HepG2 (cell line): ENCODE results near the gene TRMT10C. TPM values are rescaled to one million over a fixed set of nuclear protein-coding genes. Genes with fewer than 3 reads are reported as not detected.

ENCODE experiments used
- ARID2 ChIP-seq: sonication (generic); formaldehyde crosslinking; IDR thresholded peaks from 2 replicates; pipeline ENCODE4 v1.8.1; 2022; ENCODE audit warnings: mild to moderate bottlenecking, missing genetic modification reagents, borderline replicate concordance
- ELF4 ChIP-seq: sonication (generic); formaldehyde crosslinking; IDR thresholded peaks from 2 replicates; pipeline ENCODE4 v1.5.0; 2020; ENCODE audit warnings: missing genetic modification reagents, mild to moderate bottlenecking, moderate library complexity, borderline replicate concordance
- FOXA1 ChIP-seq, 2 experiments: fragments of 450-650 bp in 1 of 2; sonication (generic) in 1 of 2; formaldehyde crosslinking in 1 of 2; IDR thresholded peaks; 2 replicates each; pipeline versions ENCODE4 v1.4.0 to v1.6.1; 2016 to 2020; ENCODE audit warnings: missing genetic modification reagents in 1 of 2
- GPBP1L1 ChIP-seq: sonication (generic); formaldehyde crosslinking; IDR thresholded peaks from 2 replicates; pipeline ENCODE4 v1.5.0; 2020; ENCODE audit warnings: mild to moderate bottlenecking, missing genetic modification reagents
- JDP2 ChIP-seq: sonication (generic); formaldehyde crosslinking; IDR thresholded peaks from 2 replicates; pipeline ENCODE4 v1.8.1; 2022; ENCODE audit warnings: missing genetic modification reagents, borderline replicate concordance
- NCOA1 ChIP-seq: sonication (generic); formaldehyde crosslinking; IDR thresholded peaks from 2 replicates; pipeline ENCODE4 v1.9.0; 2021; ENCODE audit warnings: missing genetic modification reagents
- REPIN1 ChIP-seq: sonication (generic); formaldehyde crosslinking; IDR thresholded peaks from 2 replicates; pipeline ENCODE4 v1.8.0; 2022; ENCODE audit warnings: missing genetic modification reagents, low read depth, mild to moderate bottlenecking, borderline replicate concordance
- RFX3 ChIP-seq: IDR thresholded peaks from 2 replicates; pipeline ENCODE4 v1.6.1; 2016; ENCODE audit warnings: missing biosample characterization, missing genetic modification reagents
- TOE1 ChIP-seq: sonication (generic); formaldehyde crosslinking; IDR thresholded peaks from 2 replicates; pipeline ENCODE4 v1.4.0; 2020; ENCODE audit warnings: mild to moderate bottlenecking, missing genetic modification reagents
- ZC3H13 ChIP-seq: sonication (generic); formaldehyde crosslinking; IDR thresholded peaks from 2 replicates; pipeline ENCODE4 v1.8.1; 2023; ENCODE audit warnings: mild to moderate bottlenecking, missing genetic modification reagents, moderate library complexity
- ZMYM3 ChIP-seq: sonication (generic); formaldehyde crosslinking; IDR thresholded peaks from 2 replicates; pipeline ENCODE4 v1.5.1; 2020; ENCODE audit warnings: mild to moderate bottlenecking, missing genetic modification reagents
- polyA plus RNA-seq, 8 experiments: library from polyadenylated mRNA; depleted of rRNA in 3 of 8; stranded (reverse) in 7 of 8; unstranded in 1 of 8; fragments of >200 nt; fragmentation: Illumina TruSeq in 4 of 8; extraction: Trizol in 4 of 8; gene quantifications; 2 replicates each; pipeline versions ENCODE4 v1.2.1 to v1.2.3, GENCODE V29; 2011 to 2016; ENCODE audit warnings: low read depth in 4 of 8, missing spikeins in 1 of 8, mixed read lengths in 1 of 8; ENCODE audit not compliant: insufficient read depth in 1 of 8
- total RNA-seq, 5 experiments: library from RNA; depleted of rRNA; stranded (reverse); fragments of >200 nt; fragmentation: Illumina TruSeq; extraction: Trizol; gene quantifications; 2 replicates each; pipeline ENCODE4 v1.2.3, GENCODE V29; 2016; ENCODE audit warnings: low read depth in 1 of 5
- TF ChIP-seq, protein P1 (sequence below): sonication (generic); formaldehyde crosslinking; IDR thresholded peaks from 2 replicates; pipeline ENCODE4 v1.4.0; 2020; ENCODE audit warnings: missing genetic modification reagents
- TF ChIP-seq, protein P2 (sequence below): sonication (generic); formaldehyde crosslinking; IDR thresholded peaks from 2 replicates; pipeline ENCODE4 v1.4.0; 2020; ENCODE audit warnings: missing genetic modification reagents
- TF ChIP-seq, protein P3 (sequence below): sonication (generic); formaldehyde crosslinking; IDR thresholded peaks from 2 replicates; pipeline ENCODE4 v1.4.0; 2020; ENCODE audit warnings: missing genetic modification reagents
- TF ChIP-seq, protein P4 (sequence below): IDR thresholded peaks from 2 replicates; pipeline ENCODE4 v1.6.1; 2018; ENCODE audit warnings: missing genetic modification reagents, mild to moderate bottlenecking, missing compliant biosample characterization

Gene TRMT10C
- total and polyA plus RNA-seq, 2 of the 13 experiments (the other 11 are each of a cell fraction or from before 2014, with no cell fraction given): 10.8 to 39.2 TPM

- TF ChIP-seq, protein P1, sequence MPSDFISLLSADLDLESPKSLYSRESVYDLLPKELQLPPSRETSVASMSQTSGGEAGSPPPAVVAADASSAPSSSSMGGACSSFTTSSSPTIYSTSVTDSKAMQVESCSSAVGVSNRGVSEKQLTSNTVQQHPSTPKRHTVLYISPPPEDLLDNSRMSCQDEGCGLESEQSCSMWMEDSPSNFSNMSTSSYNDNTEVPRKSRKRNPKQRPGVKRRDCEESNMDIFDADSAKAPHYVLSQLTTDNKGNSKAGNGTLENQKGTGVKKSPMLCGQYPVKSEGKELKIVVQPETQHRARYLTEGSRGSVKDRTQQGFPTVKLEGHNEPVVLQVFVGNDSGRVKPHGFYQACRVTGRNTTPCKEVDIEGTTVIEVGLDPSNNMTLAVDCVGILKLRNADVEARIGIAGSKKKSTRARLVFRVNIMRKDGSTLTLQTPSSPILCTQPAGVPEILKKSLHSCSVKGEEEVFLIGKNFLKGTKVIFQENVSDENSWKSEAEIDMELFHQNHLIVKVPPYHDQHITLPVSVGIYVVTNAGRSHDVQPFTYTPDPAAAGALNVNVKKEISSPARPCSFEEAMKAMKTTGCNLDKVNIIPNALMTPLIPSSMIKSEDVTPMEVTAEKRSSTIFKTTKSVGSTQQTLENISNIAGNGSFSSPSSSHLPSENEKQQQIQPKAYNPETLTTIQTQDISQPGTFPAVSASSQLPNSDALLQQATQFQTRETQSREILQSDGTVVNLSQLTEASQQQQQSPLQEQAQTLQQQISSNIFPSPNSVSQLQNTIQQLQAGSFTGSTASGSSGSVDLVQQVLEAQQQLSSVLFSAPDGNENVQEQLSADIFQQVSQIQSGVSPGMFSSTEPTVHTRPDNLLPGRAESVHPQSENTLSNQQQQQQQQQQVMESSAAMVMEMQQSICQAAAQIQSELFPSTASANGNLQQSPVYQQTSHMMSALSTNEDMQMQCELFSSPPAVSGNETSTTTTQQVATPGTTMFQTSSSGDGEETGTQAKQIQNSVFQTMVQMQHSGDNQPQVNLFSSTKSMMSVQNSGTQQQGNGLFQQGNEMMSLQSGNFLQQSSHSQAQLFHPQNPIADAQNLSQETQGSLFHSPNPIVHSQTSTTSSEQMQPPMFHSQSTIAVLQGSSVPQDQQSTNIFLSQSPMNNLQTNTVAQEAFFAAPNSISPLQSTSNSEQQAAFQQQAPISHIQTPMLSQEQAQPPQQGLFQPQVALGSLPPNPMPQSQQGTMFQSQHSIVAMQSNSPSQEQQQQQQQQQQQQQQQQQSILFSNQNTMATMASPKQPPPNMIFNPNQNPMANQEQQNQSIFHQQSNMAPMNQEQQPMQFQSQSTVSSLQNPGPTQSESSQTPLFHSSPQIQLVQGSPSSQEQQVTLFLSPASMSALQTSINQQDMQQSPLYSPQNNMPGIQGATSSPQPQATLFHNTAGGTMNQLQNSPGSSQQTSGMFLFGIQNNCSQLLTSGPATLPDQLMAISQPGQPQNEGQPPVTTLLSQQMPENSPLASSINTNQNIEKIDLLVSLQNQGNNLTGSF (CRISPR knock-in tag): no peak
- TF ChIP-seq ELF4 (CRISPR knock-in tag): 0 out of 2 replicates have a peak, but pooled peaks have one; percentile 73
- no peak; the same call in 1 of the 2 replicates for TF ChIP-seq ZMYM3
- TF ChIP-seq NCOA1 (CRISPR knock-in tag): no peak; the same call in 1 of the 2 replicates
- TF ChIP-seq RFX3 (CRISPR knock-in tag): peak; percentile 8; the same call in 1 of the 2 replicates
- TF ChIP-seq TOE1 (CRISPR knock-in tag): no peak
- TF ChIP-seq, protein P2, sequence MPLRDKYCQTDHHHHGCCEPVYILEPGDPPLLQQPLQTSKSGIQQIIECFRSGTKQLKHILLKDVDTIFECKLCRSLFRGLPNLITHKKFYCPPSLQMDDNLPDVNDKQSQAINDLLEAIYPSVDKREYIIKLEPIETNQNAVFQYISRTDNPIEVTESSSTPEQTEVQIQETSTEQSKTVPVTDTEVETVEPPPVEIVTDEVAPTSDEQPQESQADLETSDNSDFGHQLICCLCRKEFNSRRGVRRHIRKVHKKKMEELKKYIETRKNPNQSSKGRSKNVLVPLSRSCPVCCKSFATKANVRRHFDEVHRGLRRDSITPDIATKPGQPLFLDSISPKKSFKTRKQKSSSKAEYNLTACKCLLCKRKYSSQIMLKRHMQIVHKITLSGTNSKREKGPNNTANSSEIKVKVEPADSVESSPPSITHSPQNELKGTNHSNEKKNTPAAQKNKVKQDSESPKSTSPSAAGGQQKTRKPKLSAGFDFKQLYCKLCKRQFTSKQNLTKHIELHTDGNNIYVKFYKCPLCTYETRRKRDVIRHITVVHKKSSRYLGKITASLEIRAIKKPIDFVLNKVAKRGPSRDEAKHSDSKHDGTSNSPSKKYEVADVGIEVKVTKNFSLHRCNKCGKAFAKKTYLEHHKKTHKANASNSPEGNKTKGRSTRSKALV (CRISPR knock-in tag): no peak
- no peak for TF ChIP-seq GPBP1L1 (CRISPR knock-in tag)
- TF ChIP-seq, protein P3, sequence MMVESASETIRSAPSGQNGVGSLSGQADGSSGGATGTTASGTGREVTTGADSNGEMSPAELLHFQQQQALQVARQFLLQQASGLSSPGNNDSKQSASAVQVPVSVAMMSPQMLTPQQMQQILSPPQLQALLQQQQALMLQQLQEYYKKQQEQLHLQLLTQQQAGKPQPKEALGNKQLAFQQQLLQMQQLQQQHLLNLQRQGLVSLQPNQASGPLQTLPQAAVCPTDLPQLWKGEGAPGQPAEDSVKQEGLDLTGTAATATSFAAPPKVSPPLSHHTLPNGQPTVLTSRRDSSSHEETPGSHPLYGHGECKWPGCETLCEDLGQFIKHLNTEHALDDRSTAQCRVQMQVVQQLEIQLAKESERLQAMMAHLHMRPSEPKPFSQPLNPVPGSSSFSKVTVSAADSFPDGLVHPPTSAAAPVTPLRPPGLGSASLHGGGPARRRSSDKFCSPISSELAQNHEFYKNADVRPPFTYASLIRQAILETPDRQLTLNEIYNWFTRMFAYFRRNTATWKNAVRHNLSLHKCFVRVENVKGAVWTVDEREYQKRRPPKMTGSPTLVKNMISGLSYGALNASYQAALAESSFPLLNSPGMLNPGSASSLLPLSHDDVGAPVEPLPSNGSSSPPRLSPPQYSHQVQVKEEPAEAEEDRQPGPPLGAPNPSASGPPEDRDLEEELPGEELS (CRISPR knock-in tag): peak; percentile 59; the same call in 1 of the 2 replicates
- no peak; the same call in 1 of the 2 replicates for TF ChIP-seq JDP2 (CRISPR knock-in tag)
- peak; percentile 80; the same call in 1 of the 2 replicates for TF ChIP-seq REPIN1 (CRISPR knock-in tag)
- no peak for TF ChIP-seq ZC3H13 (CRISPR knock-in tag)
- no peak for TF ChIP-seq ARID2 (CRISPR knock-in tag)
- no peak for TF ChIP-seq FOXA1 (IDR thresholded peaks at IDR 0.05)
- TF ChIP-seq FOXA1 (CRISPR knock-in tag; IDR thresholded peaks at IDR 0.05): peak; percentile 68; the same call in 1 of the 2 replicates
- TF ChIP-seq, protein P4, sequence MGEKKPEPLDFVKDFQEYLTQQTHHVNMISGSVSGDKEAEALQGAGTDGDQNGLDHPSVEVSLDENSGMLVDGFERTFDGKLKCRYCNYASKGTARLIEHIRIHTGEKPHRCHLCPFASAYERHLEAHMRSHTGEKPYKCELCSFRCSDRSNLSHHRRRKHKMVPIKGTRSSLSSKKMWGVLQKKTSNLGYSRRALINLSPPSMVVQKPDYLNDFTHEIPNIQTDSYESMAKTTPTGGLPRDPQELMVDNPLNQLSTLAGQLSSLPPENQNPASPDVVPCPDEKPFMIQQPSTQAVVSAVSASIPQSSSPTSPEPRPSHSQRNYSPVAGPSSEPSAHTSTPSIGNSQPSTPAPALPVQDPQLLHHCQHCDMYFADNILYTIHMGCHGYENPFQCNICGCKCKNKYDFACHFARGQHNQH (CRISPR knock-in tag): peak; percentile 69
Measured at GRCh38 chr3:101573449-101574387, 12.1 kb downstream of the TRMT10C start, which contains the start of gene PCNP (continued).
